Activated gamma-delta T cell treated with anti-CD3 and anti-CD28 coated beads, Interleukin-2, amount 50 U/mL, for 16 hours (primary cell): Measurements from ENCODE around the gene GRK6.

ENCODE experiments used
- DNase-seq: peaks from one replicate; pipeline ENCODE4 v3.0.0-alpha.2; 2020; ENCODE audit warnings: low read depth

Gene GRK6

DNA sequence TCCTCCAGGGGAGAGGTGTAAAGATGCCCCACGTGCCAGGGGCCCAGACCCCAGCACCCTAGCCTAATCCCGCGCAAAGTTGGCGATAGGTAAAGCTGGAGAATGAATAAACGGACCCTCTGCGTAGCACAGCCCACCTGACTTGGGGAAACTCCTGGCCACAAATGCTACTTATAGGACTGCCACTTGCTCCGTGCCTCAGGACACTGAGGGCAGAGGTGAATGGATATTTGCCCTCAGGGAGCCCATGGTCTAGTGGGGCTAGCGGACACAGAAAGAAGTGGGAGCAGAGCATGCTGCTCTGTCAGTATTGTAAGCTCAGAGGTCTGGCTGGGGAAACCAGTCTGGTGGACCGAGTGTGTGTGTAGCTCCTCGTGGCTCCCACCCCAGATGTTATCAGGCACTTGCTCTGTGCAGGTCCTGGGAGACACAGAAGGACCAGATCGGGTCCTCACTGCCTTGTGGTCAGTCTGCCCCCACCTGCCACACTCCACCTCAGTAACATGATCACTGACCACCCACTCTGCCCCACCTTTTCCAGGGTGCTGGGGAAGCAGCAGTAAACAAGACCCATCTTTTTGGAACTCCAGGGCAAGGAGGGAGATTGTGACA lies 841 bp downstream of the GRK6 start:
- DNase-seq: no peak

DNA sequence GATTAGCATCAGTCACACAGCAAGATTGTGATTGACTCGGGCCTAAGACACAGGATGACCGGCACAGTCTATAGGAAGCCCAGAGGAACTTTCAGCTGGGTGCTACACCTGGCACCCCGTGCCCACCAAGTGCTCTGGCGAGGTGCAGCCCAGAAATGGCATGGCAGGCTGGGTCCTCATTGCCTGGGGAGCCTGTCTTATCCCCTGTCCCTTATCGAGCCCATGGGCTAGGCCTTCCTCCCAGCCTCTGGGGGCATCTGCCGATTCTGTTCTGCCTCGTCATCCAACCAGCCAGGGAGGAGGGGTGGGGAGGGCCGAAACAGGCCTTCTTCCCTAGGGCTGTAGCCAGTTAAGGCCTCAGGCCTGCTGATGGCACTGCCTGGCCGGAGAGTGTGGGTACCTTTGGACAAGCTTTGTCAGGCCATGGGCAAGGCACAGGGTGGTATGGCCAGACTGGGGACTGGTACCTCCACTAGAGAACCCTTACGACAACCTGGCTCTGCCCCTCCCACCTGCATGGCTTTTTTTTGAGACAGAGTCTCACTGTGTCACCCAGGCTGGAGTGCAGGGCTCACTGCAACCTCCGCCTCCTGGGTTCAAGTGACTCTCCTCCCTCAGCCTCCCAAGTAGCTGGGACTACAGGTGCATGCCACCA lies 1.6 kb downstream of the GRK6 start:
- DNase-seq: no peak

DNA sequence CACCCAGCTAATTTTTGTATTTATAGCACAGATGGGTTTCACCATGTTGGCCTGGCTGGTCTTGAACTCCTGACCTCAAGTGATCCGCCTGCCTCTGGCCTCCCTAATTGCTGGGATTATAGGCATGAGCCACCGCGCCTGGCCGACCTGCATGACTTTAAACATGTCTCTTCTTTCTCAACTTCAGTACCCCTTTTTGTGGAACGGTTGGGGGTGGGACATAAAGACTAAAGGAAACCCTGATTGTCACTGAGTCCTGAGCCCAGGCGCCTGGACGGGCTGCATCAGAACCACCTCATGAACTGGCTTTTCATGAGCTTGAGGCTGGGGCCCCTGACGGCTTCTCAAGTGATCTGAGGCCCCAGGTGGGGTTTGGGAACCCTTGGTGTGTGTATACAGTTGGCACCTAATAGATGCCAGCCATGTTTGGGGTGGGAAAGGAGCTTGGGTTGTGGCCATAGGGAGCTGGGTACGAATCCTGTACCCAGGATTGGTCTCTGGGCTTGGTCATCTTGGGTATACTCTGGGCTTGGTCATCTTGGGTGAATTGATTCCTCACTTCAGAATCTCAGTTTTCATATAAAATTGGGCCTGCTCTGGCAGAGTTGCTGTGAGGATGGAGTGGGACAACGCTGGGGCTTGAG lies 2.2 kb downstream of the GRK6 start:
- DNase-seq: no peak

DNA sequence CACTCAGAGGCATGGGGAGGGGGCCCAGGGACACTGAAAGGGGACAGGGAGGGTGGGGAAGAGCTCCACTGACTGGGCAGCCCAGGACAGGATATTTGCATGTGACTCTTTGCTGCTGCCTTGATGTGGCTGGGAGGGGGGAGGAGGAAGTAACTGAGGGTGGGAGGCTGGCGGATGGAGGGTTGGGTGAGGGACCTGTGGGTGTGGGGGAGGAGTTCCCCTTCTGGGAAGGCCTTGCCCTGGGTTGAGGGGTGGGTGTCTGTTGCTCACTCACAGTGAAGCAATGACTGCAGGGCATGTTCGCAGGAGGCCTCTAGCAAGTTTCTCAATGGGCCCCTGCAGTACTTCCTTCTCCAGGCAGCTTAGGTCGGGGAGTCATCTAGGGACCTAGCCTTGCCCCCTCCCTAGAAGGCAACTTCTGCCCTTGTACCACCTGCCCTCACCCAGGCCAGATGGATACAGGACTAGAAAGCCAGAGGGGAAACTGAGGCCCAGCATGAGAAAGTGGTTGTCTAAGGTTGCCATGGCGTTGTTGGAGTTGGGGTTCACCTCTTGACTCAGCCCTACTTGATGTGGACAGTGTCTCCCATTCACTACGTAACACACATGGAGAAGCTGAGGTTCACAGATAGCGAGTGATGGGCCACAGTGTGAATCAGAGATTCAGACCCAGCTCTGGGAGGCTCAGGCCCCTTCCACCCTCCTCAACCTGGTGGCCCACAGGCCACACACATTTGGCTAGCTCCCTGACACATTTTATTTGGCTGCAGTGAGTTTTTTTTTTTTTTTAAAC lies 3.0 kb downstream of the GRK6 start:
- peak; percentile 87 for DNase-seq

DNA sequence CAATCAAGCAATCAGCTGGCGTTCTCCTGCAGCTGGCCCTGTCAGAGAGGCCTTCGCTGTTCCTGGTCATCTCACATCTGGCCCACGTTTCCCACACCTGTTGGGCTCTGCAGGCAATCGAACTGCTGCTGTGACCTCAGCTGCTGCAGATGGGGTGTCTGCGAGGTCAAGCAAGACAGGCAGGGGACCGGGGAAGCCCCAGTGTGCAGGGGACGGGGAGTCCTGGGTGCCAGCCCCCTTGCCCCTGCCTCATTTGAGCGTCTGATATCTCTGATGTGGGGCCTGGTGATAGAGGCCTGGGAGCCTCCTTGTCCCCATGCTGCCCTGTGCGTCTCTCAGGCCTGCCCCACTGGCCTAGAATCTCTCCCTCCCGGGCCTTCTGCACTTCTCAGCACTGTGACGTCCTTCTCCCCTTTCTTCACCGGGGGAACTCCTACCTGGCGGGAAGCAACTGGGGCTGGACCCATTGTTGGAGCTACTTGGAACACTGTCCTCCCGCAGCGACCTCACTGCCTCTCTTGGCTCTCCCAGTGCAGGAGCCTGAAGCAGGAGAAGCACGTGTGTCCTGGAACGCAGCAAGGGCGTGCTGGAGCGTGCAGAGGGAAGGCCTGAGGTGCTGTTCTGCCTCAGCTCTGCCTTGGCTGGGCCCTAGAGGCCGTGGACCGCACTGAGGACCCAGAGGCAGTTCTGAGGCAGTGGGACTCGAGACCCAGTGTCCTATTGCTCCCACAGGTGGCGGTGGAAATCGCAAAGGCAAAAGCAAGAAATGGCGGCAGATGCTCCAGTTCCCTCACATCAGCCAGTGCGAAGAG lies 3.9 kb downstream of the GRK6 start:
- DNase-seq: no peak

DNA sequence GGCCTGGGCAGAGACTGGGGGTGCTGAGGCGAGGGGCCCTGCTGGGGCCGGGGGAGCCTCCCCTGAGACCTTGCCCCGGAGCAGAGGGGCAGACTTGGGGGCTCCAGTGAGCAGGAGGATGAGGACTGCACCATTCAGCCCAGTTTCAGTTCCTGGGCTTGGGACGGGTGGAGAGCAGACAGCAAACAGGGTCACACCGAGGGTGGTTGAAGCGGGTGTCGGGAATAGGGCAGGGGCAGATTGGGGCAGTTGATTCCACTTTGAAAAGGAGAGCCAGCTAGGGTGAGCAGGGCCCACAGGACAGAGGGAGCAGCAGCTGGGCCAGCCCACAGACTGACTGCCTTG lies 4.5 kb downstream of the GRK6 start:
- no peak for DNase-seq

DNA sequence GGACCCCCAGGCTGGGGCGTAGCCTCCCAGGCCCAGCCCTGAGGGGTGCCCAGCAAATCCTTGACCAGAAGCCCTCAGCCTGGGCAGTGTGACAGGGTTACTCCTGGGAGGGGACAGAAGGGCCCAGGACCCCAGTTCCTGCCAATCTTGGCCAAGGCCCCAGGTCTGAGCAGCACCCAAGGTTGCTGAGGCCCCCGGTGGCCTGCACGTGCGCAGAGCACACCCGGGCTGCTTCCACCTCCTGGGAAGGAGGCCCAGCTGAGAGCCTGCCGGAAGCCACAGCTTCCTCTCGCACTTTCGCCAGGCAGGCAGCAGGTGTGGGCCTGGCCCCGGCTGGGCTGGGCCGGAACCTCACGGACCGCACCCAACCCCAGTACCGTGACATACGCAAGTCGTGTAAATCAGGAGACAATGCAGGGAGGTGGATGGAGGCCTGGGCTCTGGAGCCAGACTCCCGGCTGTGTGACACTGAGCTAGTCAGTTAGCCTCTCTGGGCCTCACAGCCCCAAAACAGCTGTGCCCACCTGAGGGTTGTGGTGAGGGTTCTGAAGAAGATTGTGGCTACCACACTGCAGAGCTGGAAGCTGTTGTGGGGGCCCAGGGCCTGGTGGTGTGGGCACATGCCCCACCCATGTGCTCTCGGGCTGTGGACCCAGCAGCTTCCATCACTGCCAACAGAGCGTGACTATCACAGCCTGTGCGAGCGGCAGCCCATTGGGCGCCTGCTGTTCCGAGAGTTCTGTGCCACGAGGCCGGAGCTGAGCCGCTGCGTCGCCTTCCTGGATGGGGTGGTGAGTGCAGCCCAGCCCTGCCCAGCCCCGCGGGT lies 5.1 kb downstream of the GRK6 start:
- peak; percentile 60 for DNase-seq

DNA sequence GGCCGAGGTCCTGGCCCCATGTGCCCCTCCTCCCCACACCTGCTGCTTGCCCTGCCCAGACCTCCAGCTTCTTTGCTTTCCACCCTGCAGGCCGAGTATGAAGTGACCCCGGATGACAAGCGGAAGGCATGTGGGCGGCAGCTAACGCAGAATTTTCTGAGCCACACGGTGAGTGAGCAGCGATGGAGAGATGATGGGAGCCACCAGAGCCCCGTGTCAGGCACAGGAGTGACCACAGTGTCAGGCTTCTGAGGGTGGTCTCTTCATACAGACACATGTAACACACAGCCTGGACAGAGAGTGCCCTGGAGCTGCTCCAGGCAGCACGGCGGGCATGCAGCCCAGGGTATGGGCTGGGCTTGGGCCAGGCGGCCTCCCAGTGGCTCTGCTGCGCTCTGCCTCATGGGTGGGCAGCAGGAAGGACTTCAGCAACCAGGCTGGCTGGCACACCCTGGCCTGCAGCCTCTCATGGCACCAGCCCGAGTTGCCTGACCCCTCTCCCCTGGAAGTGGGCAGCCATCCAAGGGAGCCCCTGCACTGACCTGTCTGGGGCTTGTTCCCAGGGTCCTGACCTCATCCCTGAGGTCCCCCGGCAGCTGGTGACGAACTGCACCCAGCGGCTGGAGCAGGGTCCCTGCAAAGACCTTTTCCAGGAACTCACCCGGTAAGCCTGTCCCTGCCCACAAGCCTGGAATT lies 5.8 kb downstream of the GRK6 start:
- no peak for DNase-seq

DNA sequence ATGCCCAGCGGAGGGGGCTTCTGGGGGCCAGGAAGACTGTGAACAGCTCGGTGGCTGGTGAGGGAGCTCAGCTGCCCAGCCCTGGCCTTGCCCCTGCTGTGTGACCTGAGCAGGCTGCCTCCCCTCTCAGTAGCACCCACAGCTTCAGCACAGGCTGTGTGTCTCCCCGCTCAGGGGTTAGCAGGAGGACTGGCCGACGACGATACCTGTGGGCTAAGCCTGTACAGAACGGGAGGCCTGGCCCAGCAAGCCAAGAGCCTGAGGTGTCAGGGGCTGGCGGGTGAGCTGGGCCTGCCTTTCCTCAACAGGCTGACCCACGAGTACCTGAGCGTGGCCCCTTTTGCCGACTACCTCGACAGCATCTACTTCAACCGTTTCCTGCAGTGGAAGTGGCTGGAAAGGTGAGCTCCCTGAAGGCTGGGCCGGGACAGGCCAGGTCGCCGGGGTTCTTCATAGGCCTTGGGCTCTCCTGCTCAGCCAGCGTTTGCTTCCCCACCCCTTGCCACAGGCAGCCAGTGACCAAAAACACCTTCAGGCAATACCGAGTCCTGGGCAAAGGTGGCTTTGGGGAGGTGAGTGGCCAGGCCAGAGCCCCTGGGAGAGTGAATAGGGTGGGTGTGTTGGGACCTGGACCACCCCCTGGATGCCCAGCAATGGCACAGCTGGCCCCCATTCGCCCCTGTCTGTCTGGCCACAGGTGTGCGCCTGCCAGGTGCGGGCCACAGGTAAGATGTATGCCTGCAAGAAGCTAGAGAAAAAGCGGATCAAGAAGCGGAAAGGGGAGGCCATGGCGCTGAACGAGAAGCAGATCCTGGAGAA lies 6.6 kb downstream of the GRK6 start:
- no peak for DNase-seq

DNA sequence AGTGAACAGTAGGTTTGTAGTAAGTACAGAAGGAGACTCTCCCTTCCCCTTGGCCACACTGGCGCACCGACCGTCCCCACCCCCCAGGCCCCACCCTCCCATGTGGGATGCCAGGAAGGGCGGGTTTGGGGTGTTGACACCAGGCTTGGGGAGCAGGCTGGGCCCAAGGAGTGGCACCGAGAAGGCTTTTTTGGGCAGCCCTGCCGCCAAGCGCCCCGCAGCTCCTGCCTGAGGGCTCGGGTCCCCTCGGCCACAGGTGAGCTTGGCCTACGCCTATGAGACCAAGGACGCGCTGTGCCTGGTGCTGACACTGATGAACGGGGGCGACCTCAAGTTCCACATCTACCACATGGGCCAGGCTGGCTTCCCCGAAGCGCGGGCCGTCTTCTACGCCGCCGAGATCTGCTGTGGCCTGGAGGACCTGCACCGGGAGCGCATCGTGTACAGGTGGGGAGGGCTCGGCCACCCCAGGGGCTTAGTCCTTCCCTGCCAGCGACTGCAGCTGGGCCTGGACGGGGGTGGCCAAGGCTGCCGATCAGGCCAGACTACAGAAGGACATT lies 7.3 kb downstream of the GRK6 start:
- no peak for DNase-seq

DNA sequence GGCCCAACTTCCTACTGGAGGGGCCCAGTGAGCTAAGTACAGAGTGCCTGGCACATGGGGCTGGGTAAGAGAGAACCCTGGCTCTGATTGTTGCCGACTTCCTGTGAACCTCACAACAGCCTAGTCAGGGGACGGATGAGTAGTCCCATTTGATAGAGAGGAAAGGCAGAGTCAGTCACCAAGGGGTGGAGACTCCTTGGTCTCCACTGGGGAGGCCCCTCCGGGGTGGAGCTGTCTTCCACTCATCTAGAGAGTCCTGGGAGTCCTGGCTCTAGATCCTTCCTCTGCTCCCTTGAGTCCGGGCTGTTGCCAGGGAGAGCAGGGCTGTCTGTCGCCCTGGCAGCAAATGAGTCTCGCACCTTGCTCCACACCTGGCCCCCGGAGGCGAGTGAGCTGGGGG lies 8.0 kb downstream of the GRK6 start:
- no peak for DNase-seq

DNA sequence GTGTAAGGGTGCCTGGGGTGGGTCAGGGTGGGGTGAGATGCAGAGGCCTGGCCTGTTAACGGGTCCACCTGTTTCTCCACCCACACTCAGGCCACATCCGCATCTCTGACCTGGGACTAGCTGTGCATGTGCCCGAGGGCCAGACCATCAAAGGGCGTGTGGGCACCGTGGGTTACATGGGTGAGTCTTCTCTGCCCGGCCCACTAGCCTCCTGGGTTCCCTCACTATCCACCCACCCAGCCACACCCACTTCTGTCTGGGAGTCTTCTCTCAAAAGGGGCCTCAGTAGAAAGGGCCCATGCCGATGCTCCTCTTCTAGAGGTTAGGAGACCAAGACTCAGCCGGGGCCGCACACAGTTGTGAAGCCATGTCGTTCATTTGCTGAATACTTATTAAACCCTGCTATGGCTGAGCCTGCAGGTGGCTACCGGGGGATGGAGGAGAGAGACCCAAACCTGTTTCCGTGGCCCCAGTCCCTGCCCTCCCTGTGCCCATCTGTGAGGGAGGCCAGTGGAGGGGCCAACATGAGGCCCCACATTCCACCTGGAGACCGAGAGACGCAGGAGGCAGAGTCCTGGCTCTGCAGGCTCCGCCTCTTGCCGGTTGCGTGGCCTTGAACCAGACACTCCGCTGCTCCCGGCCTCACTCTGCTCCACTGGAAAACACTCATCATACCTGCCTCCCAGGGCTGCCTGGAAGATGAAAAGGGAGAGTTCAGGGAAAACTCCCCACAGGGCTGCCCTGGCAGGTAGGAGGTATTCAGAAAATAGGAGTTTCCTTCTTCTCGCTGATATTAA lies 8.7 kb downstream of the GRK6 start:
- no peak for DNase-seq

DNA sequence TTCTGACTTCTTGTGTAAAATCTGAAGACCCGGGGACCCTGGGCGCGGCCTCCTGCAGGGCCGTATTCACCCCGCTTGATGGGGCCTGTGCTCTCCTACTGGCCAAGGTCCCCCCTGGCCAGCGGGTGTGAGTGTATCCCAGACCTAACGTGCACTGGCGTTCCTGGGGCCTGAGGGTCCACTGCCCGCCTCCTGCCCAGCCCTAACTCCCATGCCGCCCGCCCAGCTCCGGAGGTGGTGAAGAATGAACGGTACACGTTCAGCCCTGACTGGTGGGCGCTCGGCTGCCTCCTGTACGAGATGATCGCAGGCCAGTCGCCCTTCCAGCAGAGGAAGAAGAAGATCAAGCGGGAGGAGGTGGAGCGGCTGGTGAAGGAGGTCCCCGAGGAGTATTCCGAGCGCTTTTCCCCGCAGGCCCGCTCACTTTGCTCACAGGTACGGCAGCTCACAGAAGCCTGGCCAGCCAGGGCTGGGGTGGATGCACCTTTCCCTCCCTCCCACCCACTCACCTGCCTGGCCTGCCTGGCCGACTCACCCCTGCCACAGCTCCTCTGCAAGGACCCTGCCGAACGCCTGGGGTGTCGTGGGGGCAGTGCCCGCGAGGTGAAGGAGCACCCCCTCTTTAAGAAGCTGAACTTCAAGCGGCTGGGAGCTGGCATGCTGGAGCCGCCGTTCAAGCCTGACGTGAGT lies 9.5 kb downstream of the GRK6 start:
- DNase-seq: no peak

DNA sequence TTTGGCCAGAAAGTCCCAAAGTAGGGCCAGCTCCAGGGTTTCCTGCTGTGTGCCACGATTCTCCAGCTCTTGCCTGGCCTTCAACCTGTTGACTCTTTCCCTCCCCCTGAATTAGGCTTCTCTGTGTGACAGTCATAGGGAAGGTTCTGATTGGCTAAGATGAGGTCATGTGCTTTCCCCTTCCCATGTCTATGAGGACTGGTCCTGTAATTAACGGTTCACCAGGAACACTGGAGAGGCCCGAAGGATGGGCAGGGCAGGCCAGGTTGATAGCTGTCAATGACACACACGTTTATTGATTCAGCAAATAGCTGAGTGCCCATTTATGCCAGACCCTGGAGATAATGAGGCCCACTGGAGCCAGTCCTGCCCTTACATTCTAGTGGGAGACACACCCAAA lies 11.1 kb downstream of the GRK6 start:
- no peak for DNase-seq

DNA sequence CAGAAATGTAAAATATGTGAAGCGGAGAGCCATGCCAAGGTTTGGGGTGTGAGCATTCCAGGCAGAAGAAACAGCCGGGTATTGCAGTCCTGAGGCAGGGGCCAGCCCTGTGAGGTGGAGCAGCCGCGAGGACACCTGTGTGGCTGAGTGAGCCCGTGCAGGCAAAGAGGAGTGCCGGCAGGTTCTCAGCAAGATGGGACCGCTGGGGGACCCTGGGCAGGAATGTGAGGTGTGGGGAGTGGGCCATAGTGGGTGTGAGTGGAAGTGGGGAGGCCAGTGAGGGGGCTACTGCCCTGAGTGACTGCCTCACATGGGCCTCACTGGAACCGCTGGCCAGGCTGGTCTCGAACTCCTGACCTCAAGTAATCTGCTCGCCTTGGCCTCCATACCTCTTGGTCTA lies 12.0 kb downstream of the GRK6 start:
- DNase-seq: no peak

DNA sequence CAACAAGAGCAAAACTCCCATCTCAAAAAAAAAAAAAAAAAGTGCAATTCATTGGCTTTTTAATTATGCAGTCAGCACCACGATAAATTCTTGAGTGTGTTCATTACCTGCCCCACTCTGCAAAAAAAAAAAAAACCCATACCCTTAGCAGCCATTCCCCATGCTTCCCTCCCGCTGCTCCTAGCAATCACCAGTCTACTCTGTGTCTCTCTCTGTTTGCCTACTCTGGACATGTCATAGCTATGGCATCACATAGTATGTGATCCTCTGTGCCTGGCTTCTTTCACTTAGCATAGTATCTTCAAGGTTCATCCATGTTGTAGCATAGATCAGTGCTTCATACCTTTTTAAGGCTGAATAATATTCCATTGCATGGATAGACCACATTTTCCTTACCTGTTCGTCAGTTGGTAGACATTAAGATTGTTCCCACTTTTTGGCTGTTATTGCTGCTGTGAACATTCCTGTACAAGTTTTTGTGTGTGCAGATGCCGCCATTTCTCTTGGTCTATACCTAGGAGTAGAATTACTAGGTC lies 13.1 kb downstream of the GRK6 start:
- DNase-seq: no peak

DNA sequence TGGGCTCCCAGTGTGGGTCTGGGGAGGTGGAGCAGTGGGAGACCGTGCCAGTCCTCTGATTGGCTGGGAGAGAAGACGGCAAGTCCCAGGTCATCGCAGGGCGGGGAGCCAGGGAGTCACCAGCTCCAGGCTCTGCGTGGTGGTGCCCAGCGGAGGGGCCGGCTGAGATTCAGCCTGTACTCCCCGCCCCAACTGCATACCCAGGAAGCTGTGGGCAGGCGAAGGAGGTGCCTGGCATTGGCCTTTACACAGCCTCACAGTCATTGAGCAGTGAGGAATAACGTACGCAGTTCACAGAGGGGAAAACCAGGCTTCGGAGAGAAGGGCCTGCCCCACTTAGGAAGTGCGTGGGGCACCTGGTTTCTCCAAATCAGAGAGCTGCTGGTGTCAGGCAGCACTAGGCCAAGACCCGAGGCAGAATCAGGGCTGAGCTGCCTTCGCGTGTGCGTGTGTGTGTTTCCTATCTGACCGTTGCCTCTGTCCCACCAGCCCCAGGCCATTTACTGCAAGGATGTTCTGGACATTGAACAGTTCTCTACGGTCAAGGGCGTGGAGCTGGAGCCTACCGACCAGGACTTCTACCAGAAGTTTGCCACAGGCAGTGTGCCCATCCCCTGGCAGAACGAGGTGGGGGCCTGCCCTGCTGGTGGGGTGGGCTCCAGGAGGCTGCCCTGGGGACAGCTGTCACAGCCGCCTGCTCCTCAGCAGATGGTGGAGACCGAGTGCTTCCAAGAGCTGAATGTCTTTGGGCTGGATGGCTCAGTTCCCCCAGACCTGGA lies 13.9 kb downstream of the GRK6 start:
- no peak for DNase-seq
